Keratinocyte (primary cell): ENCODE measurements around the gene MRTFB. TPM values are rescaled to one million over a fixed set of nuclear protein-coding genes. Genes with fewer than 3 reads are reported as not detected.
A peak's percentile ranks its signal among the peaks of the same experiment; 100 is the strongest.

Experiments used
- DNase-seq: peaks from one replicate; pipeline ENCODE4 v3.0.0-alpha.2; 2011; ENCODE audit warnings: low read depth, missing footprints, low spot score
- FAIRE-seq: peaks from 2 replicates; lab custom pipeline; 2011; peaks lifted over from hg19 to GRCh38; lab: Jason Lieb, UNC
- H2AFZ ChIP-seq: 2 replicates; pipeline ENCODE4 v1.6.0; 2012; ENCODE audit warnings: low read length, control low read depth, inconsistent platforms; ENCODE audit not compliant: control insufficient read depth
- H3K27ac ChIP-seq: 2 replicates; pipeline ENCODE4 v1.5.1; 2011; ENCODE audit warnings: low read length; ENCODE audit not compliant: control insufficient read depth, insufficient read depth
- H3K27me3 ChIP-seq: 3 replicates; pipeline ENCODE4 v1.6.0; 2011; ENCODE audit warnings: low read length; ENCODE audit not compliant: control insufficient read depth, insufficient read depth; ENCODE audit errors: extremely low read depth
- H3K36me3 ChIP-seq, 2 experiments: 2 replicates in 1 of 2; 3 replicates in 1 of 2; pipeline ENCODE4 v1.5.1; 2011; ENCODE audit warnings: low read length in 2 of 2, mild to moderate bottlenecking in 1 of 2; ENCODE audit not compliant: control insufficient read depth in 2 of 2, insufficient read depth in 2 of 2; ENCODE audit errors: extremely low read depth in 1 of 2
- H3K4me1 ChIP-seq: 3 replicates; pipeline ENCODE4 v1.5.1; 2011; ENCODE audit warnings: low read length; ENCODE audit not compliant: control insufficient read depth, insufficient read depth; ENCODE audit errors: extremely low read depth
- H3K4me2 ChIP-seq: 3 replicates; pipeline ENCODE4 v1.6.0; 2011; ENCODE audit warnings: low read depth, low read length; ENCODE audit not compliant: control insufficient read depth, insufficient read depth; ENCODE audit errors: extremely low read depth
- H3K4me3 ChIP-seq, 3 experiments: fragments of 200-600 bp in 1 of 3; sonication (generic) in 1 of 3; 2 replicates in 2 of 3; 3 replicates in 1 of 3; pipeline ENCODE4 v1.5.1; 2011 to 2016; ENCODE audit warnings: low read length in 3 of 3, mild to moderate bottlenecking in 3 of 3, control low read depth in 2 of 3, inconsistent platforms in 1 of 3, low read depth in 1 of 3, mixed read lengths in 1 of 3, mixed run types in 1 of 3, moderate library complexity in 1 of 3; ENCODE audit not compliant: control insufficient read depth in 2 of 3, insufficient read depth in 2 of 3; ENCODE audit errors: extremely low read depth in 1 of 3
- H3K79me2 ChIP-seq: 2 replicates; pipeline ENCODE4 v1.6.0; 2012; ENCODE audit warnings: low read length; ENCODE audit not compliant: control insufficient read depth, insufficient read depth
- H3K9ac ChIP-seq: 3 replicates; pipeline ENCODE4 v1.6.0; 2011; ENCODE audit warnings: low read length; ENCODE audit not compliant: control insufficient read depth, insufficient read depth; ENCODE audit errors: extremely low read depth
- H3K9me1 ChIP-seq: 3 replicates; pipeline ENCODE4 v1.6.0; 2011; ENCODE audit warnings: low read length; ENCODE audit not compliant: control insufficient read depth, insufficient read depth; ENCODE audit errors: extremely low read depth
- H3K9me3 ChIP-seq: 2 replicates; pipeline ENCODE4 v1.5.1; 2012; ENCODE audit warnings: low read depth, low read length; ENCODE audit not compliant: control insufficient read depth
- H4K20me1 ChIP-seq: 3 replicates; pipeline ENCODE4 v1.6.0; 2011; ENCODE audit warnings: low read length; ENCODE audit not compliant: control insufficient read depth, insufficient read depth; ENCODE audit errors: extremely low read depth
- CTCF ChIP-seq, 3 experiments: IDR thresholded peaks in 1 of 3; conservative IDR thresholded peaks in 1 of 3; optimal IDR thresholded peaks in 1 of 3; 2 replicates in 2 of 3; 3 replicates in 1 of 3; pipeline versions ENCODE3 to v1.5.1; 2011; ENCODE audit warnings: low read length in 3 of 3, mild to moderate bottlenecking in 3 of 3, moderate library complexity in 2 of 3, control low read depth in 1 of 3, inconsistent platforms in 1 of 3; ENCODE audit not compliant: insufficient read depth in 2 of 3; ENCODE audit errors: extremely low read depth in 1 of 3
- EZH2 ChIP-seq: IDR thresholded peaks from one replicate; pipeline ENCODE4 v1.6.1; 2012; ENCODE audit warnings: inconsistent platforms, mild to moderate bottlenecking, low read length, moderate library complexity
- dilution Hi-C: fragments of 300-500 bp; cut with MboI; formaldehyde crosslinking; loops from one replicate; pipeline ENCODE4 v1.7.0; 2020; ENCODE audit warnings: low sequenced_read_pairs; ENCODE audit not compliant: extremely low pct_ligation_motif_present
- polyA plus RNA-seq, 5 experiments: library from polyadenylated mRNA; depleted of rRNA in 3 of 5; stranded (reverse) in 3 of 5; stranded (forward) in 1 of 5; unstranded in 1 of 5; fragments of >200 nt; gene quantifications; 1 replicate in 1 of 5; 2 replicates in 3 of 5; 3 replicates in 1 of 5; pipeline versions ENCODE4 v1.2.1 to v1.2.3, GENCODE V29; 2011 to 2012; ENCODE audit warnings: missing spikeins in 2 of 5, low read depth in 1 of 5, low replicate concordance in 1 of 5

MRTFB gene
- polyA plus RNA-seq, 1 donor (not counting 4 experiments of a cell fraction or from before 2014, with no cell fraction given) = 12.1 TPM

DNA sequence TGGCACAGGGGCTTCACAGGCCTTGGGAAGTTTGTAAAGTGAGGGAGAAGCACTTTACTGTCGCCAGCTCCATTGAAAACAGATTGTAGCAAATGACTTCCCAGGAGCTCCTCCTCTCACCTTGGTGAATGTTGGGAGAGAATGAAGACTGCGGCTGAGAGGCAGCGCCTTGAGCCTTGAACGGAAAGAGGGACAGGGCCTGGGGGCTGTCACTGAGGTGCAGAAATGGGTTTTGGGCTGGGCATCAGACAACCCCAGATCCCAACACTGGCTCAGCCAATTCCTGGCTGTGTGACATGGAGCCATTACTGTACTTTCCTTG is 603 bp upstream of the MRTFB start:
- Histone ChIP-seq H3K27me3 (no peaks in the 10 kb centered on the region), H3K9ac (peak overlapping the region; percentile 91), H3K9me1 (no peaks in the 10 kb centered on the region), H3K4me3 (peak overlapping the region; percentile 73 to 84 (median 83)), H3K9me3 (no peaks in the 10 kb centered on the region), H3K27ac (peak overlapping the region; percentile 60), H3K36me3 (no peaks in the 10 kb centered on the region), H3K79me2 (peaks cover 26% of the 10 kb centered on the region), H3K4me2 (peak overlapping the region; percentile 57), H2AFZ (peak overlapping the region; percentile 91), H3K4me1 (peaks cover 21% of the 10 kb centered on the region), H4K20me1 (no peaks in the 10 kb centered on the region)
- FAIRE-seq (no peak), DNase-seq (no peak)
- dilution Hi-C loops = no loop called here
- TF ChIP-seq EZH2 = no peak
- TF ChIP-seq CTCF (optimal IDR thresholded peaks at IDR 0.05 in 1 of 3, IDR thresholded peaks at IDR 0.05 in 1 of 3, conservative IDR thresholded peaks at IDR 0.05 in 1 of 3; ENCODE audit: extremely low read depth in 1 of 3, insufficient read depth in 2 of 3, low read length in 3 of 3) = no peak

DNA sequence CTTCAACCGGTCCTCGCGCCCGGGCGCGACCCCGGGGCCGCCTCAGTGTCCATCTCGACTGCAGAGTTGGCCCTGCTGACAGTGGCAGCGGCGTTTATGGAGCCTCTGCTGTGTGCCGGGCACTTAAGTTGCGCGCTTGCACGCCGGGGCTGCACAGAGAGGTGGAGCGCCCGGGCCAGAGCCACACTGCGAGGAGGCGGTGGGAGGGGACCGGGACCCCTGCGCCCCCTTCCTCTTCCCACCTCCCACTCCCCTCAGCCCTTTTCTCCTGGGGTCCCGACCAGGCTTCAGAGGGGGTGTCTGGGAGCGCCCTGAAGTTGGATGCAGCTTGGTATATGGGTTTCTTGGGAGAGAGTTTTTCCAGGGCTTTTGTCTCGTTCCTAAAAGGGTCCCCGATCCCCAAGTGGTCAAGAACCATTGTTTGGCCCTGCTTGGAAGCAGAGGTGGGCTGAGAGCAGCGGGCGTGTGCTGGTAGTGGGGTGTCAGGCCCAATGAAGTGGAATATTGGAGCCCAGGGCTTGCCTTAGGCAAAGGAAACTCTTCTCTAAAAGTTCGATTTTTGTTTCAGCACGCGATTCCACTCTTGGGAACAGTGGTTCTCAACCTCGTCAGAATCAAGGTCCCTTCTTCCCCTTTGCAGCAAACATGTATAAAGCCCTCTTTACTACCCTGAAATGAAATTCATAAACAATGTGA is 605 bp downstream of the MRTFB start:
- dilution Hi-C loops = no loop called here
- H3K4me3 ChIP-seq = peak overlapping the region; percentile 73 to 84 (median 83)
- H3K79me2 ChIP-seq = peaks cover 29% of the 10 kb centered on the region
- no peaks in the 10 kb centered on the region for H3K9me1 ChIP-seq
- H3K36me3 ChIP-seq = no peaks in the 10 kb centered on the region
- H3K9me3 ChIP-seq = no peaks in the 10 kb centered on the region
- no peaks in the 10 kb centered on the region for H4K20me1 ChIP-seq
- no peak for TF ChIP-seq CTCF (optimal IDR thresholded peaks at IDR 0.05 in 1 of 3, IDR thresholded peaks at IDR 0.05 in 1 of 3, conservative IDR thresholded peaks at IDR 0.05 in 1 of 3; ENCODE audit: extremely low read depth in 1 of 3, insufficient read depth in 2 of 3, low read length in 3 of 3)
- TF ChIP-seq EZH2 = no peak
- H3K9ac ChIP-seq = peak overlapping the region; percentile 91
- peak overlapping the region; percentile 60 for H3K27ac ChIP-seq
- FAIRE-seq (no peak), DNase-seq (no peak)
- no peaks in the 10 kb centered on the region for H3K27me3 ChIP-seq
- peaks cover 21% of the 10 kb centered on the region for H3K4me1 ChIP-seq
- H2AFZ ChIP-seq = peak overlapping the region; percentile 75
- peak overlapping the region; percentile 98 for H3K4me2 ChIP-seq
